ENCODE measurements around the gene NUS1.

DNA sequence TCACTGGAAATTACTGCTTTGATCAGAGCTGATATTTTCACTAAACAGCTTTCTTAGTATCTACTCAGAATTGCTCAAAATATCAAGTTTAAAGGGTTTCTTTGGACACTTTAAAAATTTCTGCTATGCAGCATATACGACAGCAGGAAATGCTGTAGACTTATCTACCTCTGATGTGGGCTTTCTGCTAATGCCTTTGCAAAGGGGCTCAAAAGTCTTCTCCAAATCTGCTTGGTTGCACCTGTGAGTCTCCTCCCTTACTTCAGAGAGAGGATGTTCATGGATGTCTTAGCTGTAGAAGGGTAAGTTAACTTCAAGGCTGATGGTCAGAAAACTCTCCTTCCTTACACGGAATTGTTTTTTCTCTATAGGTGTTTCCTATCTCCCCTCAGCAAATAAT lies 19.9 kb upstream of the NUS1 start:
- TF ChIP-seq, protein P1, sequence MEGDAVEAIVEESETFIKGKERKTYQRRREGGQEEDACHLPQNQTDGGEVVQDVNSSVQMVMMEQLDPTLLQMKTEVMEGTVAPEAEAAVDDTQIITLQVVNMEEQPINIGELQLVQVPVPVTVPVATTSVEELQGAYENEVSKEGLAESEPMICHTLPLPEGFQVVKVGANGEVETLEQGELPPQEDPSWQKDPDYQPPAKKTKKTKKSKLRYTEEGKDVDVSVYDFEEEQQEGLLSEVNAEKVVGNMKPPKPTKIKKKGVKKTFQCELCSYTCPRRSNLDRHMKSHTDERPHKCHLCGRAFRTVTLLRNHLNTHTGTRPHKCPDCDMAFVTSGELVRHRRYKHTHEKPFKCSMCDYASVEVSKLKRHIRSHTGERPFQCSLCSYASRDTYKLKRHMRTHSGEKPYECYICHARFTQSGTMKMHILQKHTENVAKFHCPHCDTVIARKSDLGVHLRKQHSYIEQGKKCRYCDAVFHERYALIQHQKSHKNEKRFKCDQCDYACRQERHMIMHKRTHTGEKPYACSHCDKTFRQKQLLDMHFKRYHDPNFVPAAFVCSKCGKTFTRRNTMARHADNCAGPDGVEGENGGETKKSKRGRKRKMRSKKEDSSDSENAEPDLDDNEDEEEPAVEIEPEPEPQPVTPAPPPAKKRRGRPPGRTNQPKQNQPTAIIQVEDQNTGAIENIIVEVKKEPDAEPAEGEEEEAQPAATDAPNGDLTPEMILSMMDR (IDR thresholded peaks at IDR 0.05), result no peak
- TF ChIP-seq POLR2A (IDR thresholded peaks at IDR 0.05), result no peak

Measured in Peyer's patch (tissue), 4 donors.